Endothelial cell of umbilical vein (primary cell): ENCODE results near the gene SMPDL3B. TPM values are rescaled to one million over a fixed set of nuclear protein-coding genes. Genes with fewer than 3 reads are reported as not detected.

ENCODE experiments used
- BruUV-seq: library from RNA; stranded (reverse); fragments of 400-500 nt; replicated peaks from 2 replicates; lab custom pipeline; 2021; lab: Mats Ljungman, UMichigan
- CTCF ChIA-PET: fragments of 300-600, 350-600 bp; sonication (Branson Sonifier 250); formaldehyde crosslinking; loops from one replicate; lab custom pipeline; 2021; ENCODE audit warnings: antibody characterized with exemption, inconsistent platforms; lab: Charles Lee
- POLR2A ChIA-PET: fragments of 300-600, 350-600 bp; sonication (Branson Sonifier 250); formaldehyde crosslinking; loops from one replicate; lab custom pipeline; 2021; ENCODE audit warnings: antibody characterized with exemption, inconsistent platforms; lab: Charles Lee
- DNase-seq: peaks from one replicate; pipeline ENCODE4 v3.0.0-alpha.2; 2011; ENCODE audit warnings: low read depth, low spot score
- FAIRE-seq: peaks from 2 replicates; lab custom pipeline; 2011; peaks lifted over from hg19 to GRCh38; lab: Jason Lieb, UNC
- H2AFZ ChIP-seq: 2 replicates; pipeline ENCODE4 v1.6.0; 2012; ENCODE audit warnings: low read depth, low read length, control low read depth, inconsistent platforms
- H3K27ac ChIP-seq: 2 replicates; pipeline ENCODE4 v1.5.1; 2011; ENCODE audit warnings: low read depth, mild to moderate bottlenecking, control low read depth, low read length, moderate library complexity; ENCODE audit not compliant: insufficient read depth
- H3K27me3 ChIP-seq, 2 experiments: 2 replicates each; pipeline versions ENCODE4 v1.6.0 to v1.6.1; 2011; ENCODE audit warnings: low read length in 2 of 2, mixed read lengths in 1 of 2; ENCODE audit not compliant: control insufficient read depth in 2 of 2, insufficient read depth in 2 of 2
- H3K36me3 ChIP-seq, 2 experiments: 2 replicates in 1 of 2; 3 replicates in 1 of 2; pipeline ENCODE4 v1.5.1; 2011; ENCODE audit warnings: low read length in 2 of 2, mild to moderate bottlenecking in 1 of 2, moderate library complexity in 1 of 2; ENCODE audit not compliant: control insufficient read depth in 2 of 2, insufficient read depth in 2 of 2; ENCODE audit errors: extremely low read depth in 1 of 2
- H3K4me1 ChIP-seq: 3 replicates; pipeline ENCODE4 v1.5.1; 2011; ENCODE audit warnings: mild to moderate bottlenecking, low read length; ENCODE audit not compliant: control insufficient read depth, insufficient read depth; ENCODE audit errors: extremely low read depth
- H3K4me2 ChIP-seq: 2 replicates; pipeline ENCODE4 v1.6.1; 2011; ENCODE audit warnings: low read length, control low read depth, mixed read lengths; ENCODE audit not compliant: insufficient read depth
- H3K4me3 ChIP-seq, 3 experiments: fragments of 200-600 bp in 1 of 3; sonication (generic), shearing (Covaris generic) in 1 of 3; replicated peaks in 1 of 3; 2 replicates each; pipeline ENCODE4 v1.5.1; 2011 to 2016; ENCODE audit warnings: control low read depth in 3 of 3, low read length in 3 of 3, mild to moderate bottlenecking in 2 of 3, inconsistent platforms in 1 of 3, low read depth in 1 of 3, moderate library complexity in 1 of 3; ENCODE audit not compliant: insufficient read depth in 1 of 3
- H3K79me2 ChIP-seq: 2 replicates; pipeline ENCODE4 v1.6.0; 2012; ENCODE audit warnings: low read length, inconsistent platforms; ENCODE audit not compliant: control insufficient read depth, insufficient read depth
- H3K9ac ChIP-seq: replicated peaks from 2 replicates; pipeline ENCODE3; 2011; ENCODE audit warnings: low read length, control low read depth; ENCODE audit not compliant: insufficient read depth; ENCODE audit errors: extremely low read depth
- H3K9me1 ChIP-seq: replicated peaks from 3 replicates; pipeline ENCODE4 v1.6.0; 2011; ENCODE audit warnings: mild to moderate bottlenecking, low read length; ENCODE audit not compliant: control insufficient read depth, insufficient read depth; ENCODE audit errors: extremely low read depth
- H3K9me3 ChIP-seq: replicated peaks from 2 replicates; pipeline ENCODE4 v1.5.1; 2012; ENCODE audit warnings: low read length, inconsistent platforms; ENCODE audit not compliant: control insufficient read depth, insufficient read depth
- H4K20me1 ChIP-seq: replicated peaks from 2 replicates; pipeline ENCODE3; 2011; ENCODE audit warnings: mild to moderate bottlenecking, low read length; ENCODE audit not compliant: control insufficient read depth, insufficient read depth; ENCODE audit errors: extremely low read depth
- CTCF ChIP-seq, 2 donors: IDR thresholded peaks; 1 replicate in 1 of 2; 2 replicates in 1 of 2; pipeline ENCODE4 v1.5.1; 2011; ENCODE audit warnings: low read length in 2 of 2, mild to moderate bottlenecking in 2 of 2, moderate library complexity in 2 of 2, control low read depth in 1 of 2, inconsistent platforms in 1 of 2, low read depth in 1 of 2; ENCODE audit not compliant: insufficient read depth in 1 of 2; ENCODE audit errors: extremely low read depth in 1 of 2
- EZH2 ChIP-seq: IDR thresholded peaks from 2 replicates; pipeline ENCODE4 v1.6.1; 2012; ENCODE audit warnings: borderline replicate concordance, low read depth, mild to moderate bottlenecking, moderate library complexity, low read length, inconsistent platforms; ENCODE audit not compliant: severe bottlenecking
- FOS ChIP-seq: IDR thresholded peaks from 2 replicates; pipeline ENCODE4 v1.6.1; 2011; ENCODE audit warnings: mild to moderate bottlenecking, low read length, moderate library complexity, borderline replicate concordance; ENCODE audit not compliant: insufficient read depth
- GATA2 ChIP-seq: IDR thresholded peaks from 2 replicates; pipeline ENCODE4 v1.7.0; 2011; ENCODE audit warnings: low read depth, mild to moderate bottlenecking, moderate library complexity, mixed read lengths, low read length; ENCODE audit not compliant: insufficient read length, insufficient read depth
- JUN ChIP-seq: IDR thresholded peaks from 2 replicates; pipeline ENCODE4 v1.6.1; 2011; ENCODE audit warnings: borderline replicate concordance, low read depth; ENCODE audit not compliant: insufficient read length, insufficient read depth
- MAX ChIP-seq: IDR thresholded peaks from 2 replicates; pipeline ENCODE4 v1.6.1; 2011; ENCODE audit not compliant: insufficient read depth, insufficient read length
- MYC ChIP-seq: IDR thresholded peaks from one replicate; pipeline ENCODE4 v1.6.1; 2011; ENCODE audit warnings: mild to moderate bottlenecking, low read depth, low read length
- POLR2A ChIP-seq: IDR thresholded peaks from 2 replicates; pipeline ENCODE4 v1.6.1; 2012; ENCODE audit warnings: low read depth, mild to moderate bottlenecking, control low read depth, low read length
- POLR2AphosphoS5 ChIP-seq: IDR thresholded peaks from 2 replicates; pipeline ENCODE4 v1.6.1; 2012; ENCODE audit warnings: low read depth, mild to moderate bottlenecking, control low read depth, low read length, moderate library complexity; ENCODE audit not compliant: insufficient read depth
- dilution Hi-C: fragments of 300-500 bp; cut with MboI; formaldehyde crosslinking; loops from one replicate; pipeline ENCODE4 v1.15.0; 2019; ENCODE audit warnings: low sequenced_read_pairs; ENCODE audit not compliant: extremely low pct_ligation_motif_present
- intact Hi-C: fragments of 100-400 bp; cut with micrococcal nuclease; formaldehyde crosslinking; loops from one replicate; pipeline ENCODE4 v1.10.0; 2022
- polyA plus RNA-seq, 4 experiments: library from polyadenylated mRNA; depleted of rRNA in 3 of 4; stranded (reverse) in 3 of 4; unstranded in 1 of 4; fragments of >200 nt; gene quantifications; 2 replicates each; pipeline versions ENCODE4 v1.2.1 to v1.2.3, GENCODE V29; 2011 to 2012; ENCODE audit warnings: missing spikeins in 1 of 4
- total RNA-seq: library from RNA; stranded (reverse); gene quantifications from 2 replicates; pipeline ENCODE4 v1.2.3, GENCODE V29; 2021

SMPDL3B gene
- total and polyA plus RNA-seq, 2 donors (not counting 3 experiments of a cell fraction or from before 2014, with no cell fraction given) = 1.3 TPM; not detected in 1

GRCh38 chr1:27970401-27970800 is 35.6 kb downstream of the SMPDL3B start:
- H4K20me1 ChIP-seq = no peaks in the 10 kb centered on the region
- peaks cover 2 to 17% of the 10 kb centered on the region in 2 experiments for H3K36me3 ChIP-seq
- no TSS peak for BruUV-seq
- no peaks in the 10 kb centered on the region for H3K27me3 ChIP-seq
- H3K9me1 ChIP-seq = no peaks in the 10 kb centered on the region
- intact Hi-C loops (no loop called here), dilution Hi-C loops (no loop called here)
- no peaks in the 10 kb centered on the region for H3K4me1 ChIP-seq
- no peak overlapping the region for H2AFZ ChIP-seq
- no peak overlapping the region for H3K4me3 ChIP-seq
- DNase-seq (no peak), FAIRE-seq (peak; percentile 40)
- POLR2A ChIA-PET = no interaction called here
- TF ChIP-seq POLR2A (no peak), MYC (no peak), POLR2AphosphoS5 (no peak), GATA2 (no peak), FOS (no peak), JUN (no peak), MAX (no peak), CTCF (IDR thresholded peaks at IDR 0.05; ENCODE audit: extremely low read depth in 1 of 2, insufficient read depth in 1 of 2, low read depth in 1 of 2, low read length in 2 of 2) (no peak), EZH2 (no peak)
- H3K79me2 ChIP-seq = no peaks in the 10 kb centered on the region
- H3K9me3 ChIP-seq = no peaks in the 10 kb centered on the region
- H3K4me2 ChIP-seq = no peak overlapping the region
- H3K9ac ChIP-seq = no peak overlapping the region
- CTCF ChIA-PET = interaction anchor here (3.3 kb wide), 1 partner anchor 113 kb away, joined by 13 read pairs; no protein-coding TSS in a partner anchor
- H3K27ac ChIP-seq = no peak overlapping the region
